Upper lobe of left lung (tissue), 4 donors: ENCODE results near the gene WDR48.

Source experiments
- EP300 ChIP-seq, 4 donors: sonication (generic); formaldehyde crosslinking; IDR thresholded peaks; one replicate each; pipeline ENCODE4 v1.5.1; 2017; ENCODE audit warnings: antibody characterized with exemption in 4 of 4, control low read depth in 2 of 4
- POLR2A ChIP-seq, 4 donors: fragments of 450-650 bp; IDR thresholded peaks; one replicate each; pipeline ENCODE4 v1.5.1; 2016 to 2017; ENCODE audit warnings: antibody characterized with exemption in 4 of 4, mild to moderate bottlenecking in 2 of 4
- TF ChIP-seq, protein P1 (sequence below), 6 experiments: fragments of 450-650 bp in 4 of 6; fragments of 200-600 bp in 2 of 6; sonication (generic) in 2 of 6; IDR thresholded peaks; one replicate each; pipeline ENCODE4 v1.5.1; 2016 to 2019; ENCODE audit warnings: antibody characterized with exemption in 6 of 6

DNA sequence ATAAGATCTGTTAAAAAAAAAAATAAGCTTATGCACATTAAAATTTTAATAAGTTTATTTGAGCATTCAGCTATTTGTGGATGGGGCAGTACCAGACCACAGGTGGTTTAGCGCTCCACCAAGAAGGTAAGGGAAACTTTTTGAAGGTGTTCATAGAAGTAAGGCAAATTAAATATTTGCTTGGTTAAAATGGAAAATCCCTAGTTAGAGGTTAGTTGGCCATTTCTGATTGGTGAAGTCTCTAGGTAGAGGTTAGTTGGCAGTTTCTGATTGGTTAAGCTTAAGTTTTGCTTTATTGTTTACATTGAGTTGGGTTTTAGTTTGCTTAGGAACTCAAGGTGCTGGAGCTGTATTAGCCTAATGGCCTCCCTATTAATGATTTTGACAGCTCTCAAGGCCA, 30.8 kb upstream of the WDR48 start:
- TF ChIP-seq, protein P1, sequence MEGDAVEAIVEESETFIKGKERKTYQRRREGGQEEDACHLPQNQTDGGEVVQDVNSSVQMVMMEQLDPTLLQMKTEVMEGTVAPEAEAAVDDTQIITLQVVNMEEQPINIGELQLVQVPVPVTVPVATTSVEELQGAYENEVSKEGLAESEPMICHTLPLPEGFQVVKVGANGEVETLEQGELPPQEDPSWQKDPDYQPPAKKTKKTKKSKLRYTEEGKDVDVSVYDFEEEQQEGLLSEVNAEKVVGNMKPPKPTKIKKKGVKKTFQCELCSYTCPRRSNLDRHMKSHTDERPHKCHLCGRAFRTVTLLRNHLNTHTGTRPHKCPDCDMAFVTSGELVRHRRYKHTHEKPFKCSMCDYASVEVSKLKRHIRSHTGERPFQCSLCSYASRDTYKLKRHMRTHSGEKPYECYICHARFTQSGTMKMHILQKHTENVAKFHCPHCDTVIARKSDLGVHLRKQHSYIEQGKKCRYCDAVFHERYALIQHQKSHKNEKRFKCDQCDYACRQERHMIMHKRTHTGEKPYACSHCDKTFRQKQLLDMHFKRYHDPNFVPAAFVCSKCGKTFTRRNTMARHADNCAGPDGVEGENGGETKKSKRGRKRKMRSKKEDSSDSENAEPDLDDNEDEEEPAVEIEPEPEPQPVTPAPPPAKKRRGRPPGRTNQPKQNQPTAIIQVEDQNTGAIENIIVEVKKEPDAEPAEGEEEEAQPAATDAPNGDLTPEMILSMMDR (IDR thresholded peaks at IDR 0.05), result no peak
- TF ChIP-seq POLR2A (IDR thresholded peaks at IDR 0.05) (no peak), EP300 (IDR thresholded peaks at IDR 0.05) (no peak)
